ENCODE measurements around the gene GTF2A1L. TPM values are rescaled to one million over a fixed set of nuclear protein-coding genes. Genes with fewer than 3 reads are reported as not detected.
"Not testable (repeated sequence)": the region's sequence is repeated elsewhere in the genome, so short reads cannot be mapped to it uniquely, and the experiment has no call there.

Gene GTF2A1L
- total and polyA plus RNA-seq, 4 experiments from 2014 or later: not detected

- CTCF ChIA-PET (ENCODE audit: partially characterized antibody): no interaction called here
Measured at GRCh38 chr2:48592067-48592466, 25.6 kb upstream of the GTF2A1L start.

GRCh38 chr2:48596751-48597150 lies 20.9 kb upstream of the GTF2A1L start:
- H3K27ac Mint-ChIP-seq; DNase-seq; H3K36me3 ChIP-seq (ENCODE audit: insufficient read depth, low read length); H3K9me3 ChIP-seq (ENCODE audit: control insufficient read depth in 1 of 2, low read length in 2 of 2); CTCF ChIA-PET (ENCODE audit: partially characterized antibody); H3K36me3 Mint-ChIP-seq; H3K27ac ChIP-seq (ENCODE audit: low read depth, low read length); H3K27me3 Mint-ChIP-seq; H3K4me3 ChIP-seq (ENCODE audit: low read length in 2 of 2); intact Hi-C loops (cut with micrococcal nuclease); H3K27me3 ChIP-seq (ENCODE audit: insufficient read depth, low read length); POLR2A ChIA-PET (ENCODE audit: partially characterized antibody); H3K4me1 Mint-ChIP-seq; H3K9me3 Mint-ChIP-seq; H3K4me1 ChIP-seq (ENCODE audit: insufficient read depth, low read length); H3K4me3 Mint-ChIP-seq: not testable (repeated sequence)

More at GRCh38 chr2:48592067-48592466, 25.6 kb upstream of the GTF2A1L start:
- H3K4me1 Mint-ChIP-seq: peaks cover 0 to 6% (median 1%) of the 10 kb centered on the region in 4 donors
- H3K4me3 ChIP-seq (ENCODE audit: low read length in 2 of 2): no peak overlapping the region
- no peak overlapping the region for H3K27ac Mint-ChIP-seq
- H3K27me3 ChIP-seq (ENCODE audit: insufficient read depth, low read length): no peaks in the 10 kb centered on the region
- no peaks in the 10 kb centered on the region for H3K27me3 Mint-ChIP-seq
- intact Hi-C loops (cut with micrococcal nuclease): no loop called here
- H3K9me3 Mint-ChIP-seq: no peaks in the 10 kb centered on the region
- H3K36me3 Mint-ChIP-seq: no peaks in the 10 kb centered on the region
- H3K36me3 ChIP-seq (ENCODE audit: insufficient read depth, low read length): no peaks in the 10 kb centered on the region
- H3K9me3 ChIP-seq (ENCODE audit: control insufficient read depth in 1 of 2, low read length in 2 of 2): no peaks in the 10 kb centered on the region
- no peak overlapping the region for H3K4me3 Mint-ChIP-seq
- no peaks in the 10 kb centered on the region for H3K4me1 ChIP-seq (ENCODE audit: insufficient read depth, low read length)
- POLR2A ChIA-PET (ENCODE audit: partially characterized antibody): no interaction called here
- no peak overlapping the region for H3K27ac ChIP-seq (ENCODE audit: low read depth, low read length)
- DNase-seq: no peak

DNA sequence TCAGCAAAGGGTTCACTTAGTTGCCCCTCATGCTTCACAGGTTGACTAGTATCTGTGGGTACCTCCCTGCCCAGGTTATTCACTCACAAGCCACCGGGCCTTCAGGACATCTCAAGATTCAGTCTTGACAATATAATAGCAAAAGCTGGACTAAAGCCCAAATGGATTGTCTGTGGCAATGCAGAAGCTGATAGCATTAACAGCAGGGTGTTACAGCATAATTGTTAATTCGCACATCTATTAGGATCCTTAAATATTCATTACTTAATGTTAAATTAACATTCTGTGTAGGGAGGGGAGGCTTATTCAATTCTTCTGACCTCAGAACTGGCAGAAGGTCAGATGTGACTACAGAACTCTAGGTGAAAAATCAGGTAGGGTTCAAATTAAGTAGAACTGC lies 20.2 kb upstream of the GTF2A1L start:
- no peaks in the 10 kb centered on the region for H3K9me3 Mint-ChIP-seq
- POLR2A ChIA-PET (ENCODE audit: partially characterized antibody): no interaction called here
- no peaks in the 10 kb centered on the region for H3K27me3 ChIP-seq (ENCODE audit: insufficient read depth, low read length)
- intact Hi-C loops (cut with micrococcal nuclease): no loop called here
- peaks cover 0 to 3% of the 10 kb centered on the region in 2 donors for H3K36me3 Mint-ChIP-seq
- no peaks in the 10 kb centered on the region for H3K36me3 ChIP-seq (ENCODE audit: insufficient read depth, low read length)
- H3K4me1 ChIP-seq (ENCODE audit: insufficient read depth, low read length): no peaks in the 10 kb centered on the region
- H3K27ac Mint-ChIP-seq: no peak overlapping the region
- no peak overlapping the region for H3K4me3 ChIP-seq (ENCODE audit: low read length in 2 of 2)
- no peak overlapping the region for H3K27ac ChIP-seq (ENCODE audit: low read depth, low read length)
- CTCF ChIA-PET (ENCODE audit: partially characterized antibody): no interaction called here
- no peak for DNase-seq
- no peak overlapping the region for H3K4me3 Mint-ChIP-seq
- H3K27me3 Mint-ChIP-seq: no peaks in the 10 kb centered on the region
- H3K4me1 Mint-ChIP-seq: no peaks in the 10 kb centered on the region
- H3K9me3 ChIP-seq (ENCODE audit: control insufficient read depth in 1 of 2, low read length in 2 of 2): no peaks in the 10 kb centered on the region

- Histone ChIP-seq H3K36me3 (ENCODE audit: insufficient read depth, low read length) (no peaks in the 10 kb centered on the region), H3K4me1 (ENCODE audit: insufficient read depth, low read length) (no peaks in the 10 kb centered on the region), H3K9me3 (ENCODE audit: control insufficient read depth in 1 of 2, low read length in 2 of 2) (no peaks in the 10 kb centered on the region), H3K27ac (ENCODE audit: low read depth, low read length) (no peak overlapping the region), H3K4me3 (ENCODE audit: low read length in 2 of 2) (no peak overlapping the region), H3K27me3 (ENCODE audit: insufficient read depth, low read length) (no peaks in the 10 kb centered on the region)
- intact Hi-C loops (cut with micrococcal nuclease): loop anchor here (10.0 kb wide), 1 partner anchor 1544 kb away; no protein-coding TSS in a partner anchor
- CTCF ChIA-PET (ENCODE audit: partially characterized antibody): interaction anchor here (0.9 to 1.8 kb wide), 3 partner anchors 16 to 127 kb away, joined by 3 to 4 read pairs (median 3); no protein-coding TSS in a partner anchor
- no peaks in the 10 kb centered on the region for H3K27me3 Mint-ChIP-seq
- H3K9me3 Mint-ChIP-seq: no peaks in the 10 kb centered on the region
- H3K27ac Mint-ChIP-seq: no peak overlapping the region
- no peaks in the 10 kb centered on the region for H3K4me1 Mint-ChIP-seq
- peaks cover 0 to 3% of the 10 kb centered on the region in 2 donors for H3K36me3 Mint-ChIP-seq
- H3K4me3 Mint-ChIP-seq: no peak overlapping the region
- peak in 4 of 5 donors; percentile 1 to 10 (median 6) for DNase-seq
- POLR2A ChIA-PET (ENCODE audit: partially characterized antibody): no interaction called here
Measured at GRCh38 chr2:48600204-48600813, 17.3 kb upstream of the GTF2A1L start.

DNA sequence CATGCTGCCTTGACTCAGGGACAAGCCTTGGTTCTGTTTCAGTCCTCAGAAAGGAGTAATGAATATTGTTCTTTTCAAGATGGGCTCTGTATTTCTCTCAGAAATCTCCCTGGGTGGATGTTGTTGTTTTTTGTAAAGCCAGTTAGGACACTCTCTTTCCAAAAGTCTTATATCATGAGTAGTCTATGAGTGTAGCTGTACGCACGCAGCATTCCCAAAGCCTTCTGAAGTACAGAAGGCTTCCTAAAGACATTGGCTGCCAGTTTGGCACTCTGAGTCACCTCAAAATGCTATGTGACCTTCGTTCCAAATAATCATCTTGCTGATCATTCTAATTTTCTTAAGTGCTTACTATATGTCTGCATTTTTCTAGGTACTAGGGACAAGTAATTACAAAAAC lies 16.7 kb upstream of the GTF2A1L start:
- H3K9me3 Mint-ChIP-seq: no peaks in the 10 kb centered on the region
- Histone ChIP-seq H3K36me3 (ENCODE audit: insufficient read depth, low read length) (no peaks in the 10 kb centered on the region), H3K27ac (ENCODE audit: low read depth, low read length) (no peak overlapping the region), H3K9me3 (ENCODE audit: control insufficient read depth in 1 of 2, low read length in 2 of 2) (no peaks in the 10 kb centered on the region), H3K4me1 (ENCODE audit: insufficient read depth, low read length) (no peaks in the 10 kb centered on the region), H3K27me3 (ENCODE audit: insufficient read depth, low read length) (no peaks in the 10 kb centered on the region), H3K4me3 (ENCODE audit: low read length in 2 of 2) (no peak overlapping the region)
- ChIA-PET POLR2A (ENCODE audit: partially characterized antibody) (no interaction called here), CTCF (ENCODE audit: partially characterized antibody) (interaction anchor here (0.9 to 1.8 kb wide), 2 partner anchors 16 to 75 kb away, joined by 3 to 4 read pairs; no protein-coding TSS in a partner anchor)
- H3K36me3 Mint-ChIP-seq: peaks cover 0 to 3% of the 10 kb centered on the region in 2 donors
- intact Hi-C loops (cut with micrococcal nuclease): loop anchor here (10.0 kb wide), 1 partner anchor 1544 kb away; no protein-coding TSS in a partner anchor
- H3K27ac Mint-ChIP-seq: no peak overlapping the region
- no peaks in the 10 kb centered on the region for H3K4me1 Mint-ChIP-seq
- no peaks in the 10 kb centered on the region for H3K27me3 Mint-ChIP-seq
- H3K4me3 Mint-ChIP-seq: no peak overlapping the region
- no peak for DNase-seq

GRCh38 chr2:48601349-48601748 lies 16.3 kb upstream of the GTF2A1L start:
- no peak overlapping the region for H3K4me3 Mint-ChIP-seq
- Histone ChIP-seq H3K4me1 (ENCODE audit: insufficient read depth, low read length) (no peaks in the 10 kb centered on the region), H3K9me3 (ENCODE audit: control insufficient read depth in 1 of 2, low read length in 2 of 2) (no peaks in the 10 kb centered on the region), H3K4me3 (ENCODE audit: low read length in 2 of 2) (no peak overlapping the region), H3K36me3 (ENCODE audit: insufficient read depth, low read length) (no peaks in the 10 kb centered on the region), H3K27ac (ENCODE audit: low read depth, low read length) (no peak overlapping the region), H3K27me3 (ENCODE audit: insufficient read depth, low read length) (no peaks in the 10 kb centered on the region)
- POLR2A ChIA-PET (ENCODE audit: partially characterized antibody): no interaction called here
- CTCF ChIA-PET (ENCODE audit: partially characterized antibody): interaction anchor here (1.8 kb wide), 1 partner anchor 15 kb away, joined by 4 read pairs; no protein-coding TSS in a partner anchor
- H3K4me1 Mint-ChIP-seq: no peaks in the 10 kb centered on the region
- H3K36me3 Mint-ChIP-seq: peaks cover 0 to 3% of the 10 kb centered on the region in 2 donors
- no peak overlapping the region for H3K27ac Mint-ChIP-seq
- intact Hi-C loops (cut with micrococcal nuclease): loop anchor here (10.0 kb wide), 1 partner anchor 1543 kb away; no protein-coding TSS in a partner anchor
- no peaks in the 10 kb centered on the region for H3K27me3 Mint-ChIP-seq
- no peak for DNase-seq
- H3K9me3 Mint-ChIP-seq: no peaks in the 10 kb centered on the region

DNA sequence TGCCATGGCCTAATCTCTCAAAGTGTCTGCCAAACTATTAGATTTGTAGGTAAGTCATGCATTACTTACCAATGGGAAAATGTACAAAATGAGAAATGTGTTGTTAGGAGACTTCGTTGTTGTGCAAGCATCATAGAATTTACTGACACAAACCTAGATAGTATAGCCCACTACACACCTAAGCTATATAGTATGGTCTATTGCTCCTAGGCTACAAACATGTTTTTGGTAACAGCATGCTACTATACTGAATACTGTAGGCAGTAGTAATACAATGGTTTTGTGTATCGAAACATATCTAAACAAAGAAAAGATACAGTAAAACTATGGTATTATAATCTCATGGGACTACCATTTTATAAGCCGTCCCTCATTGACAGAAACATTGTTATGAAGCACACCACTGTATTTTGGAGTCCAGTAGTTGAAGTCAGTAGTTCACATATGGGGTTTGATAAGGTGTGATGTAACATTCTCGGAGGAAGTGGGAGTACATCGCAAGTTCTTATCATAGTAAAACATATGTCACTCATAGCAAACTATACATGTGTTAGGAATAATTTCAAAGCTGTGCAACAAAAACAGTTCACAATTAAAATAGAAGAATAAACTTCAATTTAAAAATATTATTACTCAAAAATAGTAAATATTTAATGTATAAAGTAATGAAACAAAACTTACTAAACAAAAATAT lies 12.0 kb upstream of the GTF2A1L start:
- CTCF ChIA-PET (ENCODE audit: partially characterized antibody): no interaction called here
- Histone ChIP-seq H3K27me3 (ENCODE audit: insufficient read depth, low read length) (no peaks in the 10 kb centered on the region), H3K4me3 (ENCODE audit: low read length in 2 of 2) (no peak overlapping the region), H3K9me3 (ENCODE audit: control insufficient read depth in 1 of 2, low read length in 2 of 2) (no peaks in the 10 kb centered on the region), H3K27ac (ENCODE audit: low read depth, low read length) (no peak overlapping the region), H3K4me1 (ENCODE audit: insufficient read depth, low read length) (no peaks in the 10 kb centered on the region), H3K36me3 (ENCODE audit: insufficient read depth, low read length) (no peaks in the 10 kb centered on the region)
- H3K27me3 Mint-ChIP-seq: peaks cover 4% of the 10 kb centered on the region in 2 donors
- POLR2A ChIA-PET (ENCODE audit: partially characterized antibody): no interaction called here
- H3K4me1 Mint-ChIP-seq: no peaks in the 10 kb centered on the region
- intact Hi-C loops (cut with micrococcal nuclease): loop anchor here (10.0 kb wide), 1 partner anchor 1539 kb away; no protein-coding TSS in a partner anchor
- H3K9me3 Mint-ChIP-seq: no peaks in the 10 kb centered on the region
- no peak for DNase-seq
- no peak overlapping the region for H3K27ac Mint-ChIP-seq
- no peaks in the 10 kb centered on the region for H3K36me3 Mint-ChIP-seq
- no peak overlapping the region for H3K4me3 Mint-ChIP-seq

Data from CD4-positive, alpha-beta memory T cell (primary cell).